ENCODE measurements around the gene DUSP28. TPM values are rescaled to one million over a fixed set of nuclear protein-coding genes. Genes with fewer than 3 reads are reported as not detected.

The DUSP28 gene
- total RNA-seq = 2.6 and 2.9 TPM in 2 replicates

GRCh38 chr2:240560084-240560479 is at the start of gene DUSP28:
TSS of gene DUSP28 (plus strand) at chr2:240560357. CDS start at chr2:240560685, 328 bp downstream.

GRCh38 chr2:240557808-240558207 is 2.3 kb upstream of the DUSP28 start, which contains the start of gene ANKMY1:
TSS of gene ANKMY1 (minus strand) at chr2:240557988. CDS start at chr2:240557335, 653 bp downstream.

GRCh38 chr2:240567872-240568677 is 7.9 kb downstream of the DUSP28 start, which contains the start of gene RNPEPL1:
TSS of gene RNPEPL1 (plus strand) at chr2:240568484. CDS start at chr2:240568587, 103 bp downstream.

GRCh38 chr2:240586198-240586918 is 26.2 kb downstream of the DUSP28 start, which contains the start of gene CAPN10:
TSS of gene CAPN10 (plus strand) at chr2:240586734. CDS start at chr2:240586912, 178 bp downstream.

Other genes starting within 250 kb of the DUSP28 start
- gene GPC1, start 124.7 kb upstream of the DUSP28 start, total RNA-seq = 21.9 and 22.4 TPM in 2 replicates
- gene ANKMY1, start 2.4 kb upstream of the DUSP28 start, total RNA-seq = 8.8 and 9.4 TPM in 2 replicates
- 27.5 and 29.4 TPM in 2 replicates for gene RNPEPL1, start 8.1 kb downstream of the DUSP28 start, total RNA-seq
- 26.6 and 27.4 TPM in 2 replicates for gene CAPN10, start 26.4 kb downstream of the DUSP28 start, total RNA-seq
- gene GPR35, start 65.1 kb downstream of the DUSP28 start, total RNA-seq = 0.19 and 0.33 TPM in 2 replicates
- gene AQP12B, start 122.5 kb downstream of the DUSP28 start, total RNA-seq = not detected in 2 replicates
- not detected in 2 replicates for gene AQP12A, start 131.5 kb downstream of the DUSP28 start, total RNA-seq

All from vein endothelial cell (primary cell).